GM19324 (cell line): ENCODE measurements around the gene ABCB11.

Experiments
- ATAC-seq: cut with Tn5 transposase; IDR thresholded peaks from one replicate; pipeline ENCODE4 v1.9.1; 2021; ENCODE audit warnings: mild to moderate bottlenecking, moderate library complexity; ENCODE audit not compliant: unreplicated experiment, low FRiP score

ABCB11 gene

DNA sequence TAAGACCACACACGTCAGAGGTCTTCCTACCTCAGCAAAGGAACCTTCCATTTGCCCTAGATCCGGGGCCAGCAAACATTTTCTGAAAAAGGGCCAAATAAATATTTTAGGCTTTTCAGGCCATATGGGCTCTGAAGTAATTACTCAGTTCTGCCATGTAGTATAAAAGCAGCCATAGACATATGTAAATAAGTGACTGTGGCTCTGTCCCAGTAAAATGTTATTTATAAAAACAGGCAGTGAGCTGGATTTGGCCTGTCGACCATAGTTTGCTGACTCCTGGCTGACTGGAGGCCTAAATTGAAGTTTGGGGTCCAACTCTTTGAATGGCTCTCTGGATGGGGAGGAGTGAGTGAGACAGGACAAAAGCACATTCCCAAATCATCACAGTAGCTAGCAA is 49.5 kb downstream of the ABCB11 start:
- no peak for ATAC-seq

DNA sequence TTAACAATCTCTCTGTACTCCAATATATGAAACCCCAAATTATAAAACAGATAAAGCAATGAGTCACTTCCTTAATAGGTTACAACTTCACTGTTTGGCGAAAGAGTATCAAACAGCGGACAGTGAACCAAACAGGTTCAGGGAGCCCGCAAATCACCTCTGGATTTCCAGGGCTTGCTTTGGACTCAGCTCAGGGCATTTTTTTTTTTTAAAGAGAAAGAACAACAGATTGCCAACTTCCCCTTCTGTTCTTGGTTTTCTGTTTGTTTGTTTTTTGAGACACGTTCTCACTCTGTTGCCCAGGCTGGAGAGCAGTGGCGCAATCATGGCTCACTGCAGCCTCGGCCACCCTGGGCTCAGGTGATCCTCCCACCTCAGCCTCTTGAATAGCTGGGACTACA is 52.7 kb downstream of the ABCB11 start:
- ATAC-seq: no peak

DNA sequence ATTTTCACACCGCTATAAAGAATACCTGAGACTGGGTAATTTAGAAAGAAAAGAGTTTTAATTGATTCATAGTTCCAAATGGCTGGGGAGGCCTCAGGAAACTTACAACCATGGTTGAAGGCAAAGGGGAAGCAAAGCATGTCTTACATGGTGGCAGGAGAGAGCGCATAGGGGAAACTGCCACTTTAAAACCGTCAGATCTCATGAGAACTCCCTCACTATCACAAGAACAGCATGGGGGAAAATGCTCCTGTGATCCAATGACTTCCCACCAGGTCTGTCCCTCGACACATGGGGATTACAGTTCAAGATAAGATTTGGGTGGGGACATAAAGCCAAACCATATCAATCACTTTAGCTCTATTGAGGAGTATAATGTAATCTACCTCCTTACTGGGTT is 53.5 kb downstream of the ABCB11 start:
- ATAC-seq: no peak

DNA sequence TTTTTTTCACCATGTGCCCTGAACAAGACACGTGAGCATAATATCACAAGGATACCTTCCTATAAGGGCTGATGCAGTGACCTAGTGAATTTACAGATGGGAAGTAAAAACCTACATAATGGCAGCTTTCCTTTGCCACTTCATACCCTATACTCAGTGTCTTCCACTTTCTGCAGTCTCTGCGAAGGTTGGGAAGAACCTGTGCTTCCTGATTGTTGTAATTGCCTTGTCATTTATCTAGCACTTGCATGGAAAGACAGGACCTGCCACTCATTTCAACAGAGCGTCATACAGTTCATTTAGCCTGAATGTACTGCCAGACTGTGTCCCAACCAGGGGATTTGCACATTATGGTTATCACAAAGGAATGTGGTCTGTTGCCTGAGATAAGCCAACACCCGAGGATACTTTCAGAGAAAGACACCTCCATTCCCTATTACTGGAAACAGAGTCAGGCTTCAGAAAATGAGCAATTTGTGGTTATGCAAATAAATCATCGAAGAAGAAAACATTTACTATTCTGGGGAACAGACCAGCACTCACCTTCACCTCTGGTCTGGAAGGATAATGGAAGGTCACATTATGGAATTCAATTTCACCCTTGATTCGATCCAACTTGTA is 55.0 kb downstream of the ABCB11 start:
- no peak for ATAC-seq

DNA sequence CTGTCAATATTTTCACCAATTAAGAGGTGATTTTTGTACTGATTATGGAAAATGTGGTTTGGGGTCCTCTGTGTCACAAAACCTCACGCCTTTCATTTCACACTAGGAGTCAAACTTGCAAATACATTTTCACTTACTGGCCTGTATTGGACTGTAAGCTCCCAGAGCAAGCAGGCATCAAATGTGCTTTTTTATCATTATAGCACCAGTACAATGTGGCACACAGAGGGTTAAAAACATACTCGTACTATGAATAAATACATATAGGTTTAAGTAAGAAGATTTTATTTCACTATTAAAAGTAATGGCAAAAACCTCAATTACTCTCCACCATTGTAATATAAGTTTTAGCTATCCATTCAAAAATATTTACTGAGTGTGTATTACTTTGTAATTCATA is 56.7 kb downstream of the ABCB11 start:
- ATAC-seq: no peak

DNA sequence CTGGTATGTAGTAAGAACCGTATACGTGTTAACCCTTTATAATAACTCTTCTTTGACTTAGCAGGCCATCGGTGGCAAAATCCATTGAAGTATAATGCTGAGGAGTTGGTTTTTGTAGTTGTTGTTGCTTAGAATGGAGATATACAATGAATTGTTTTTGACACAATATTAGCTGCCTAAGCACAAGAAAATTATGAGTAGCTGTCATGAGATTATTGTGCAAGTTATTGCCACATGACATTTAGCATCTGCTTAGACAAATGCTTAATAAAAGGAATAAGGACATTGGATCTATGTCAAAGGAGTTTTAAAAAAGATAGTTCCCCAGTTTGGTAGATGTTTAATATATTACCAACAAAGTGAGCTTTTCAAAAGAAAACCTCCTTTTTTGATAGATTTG is 59.9 kb downstream of the ABCB11 start:
- ATAC-seq: no peak

DNA sequence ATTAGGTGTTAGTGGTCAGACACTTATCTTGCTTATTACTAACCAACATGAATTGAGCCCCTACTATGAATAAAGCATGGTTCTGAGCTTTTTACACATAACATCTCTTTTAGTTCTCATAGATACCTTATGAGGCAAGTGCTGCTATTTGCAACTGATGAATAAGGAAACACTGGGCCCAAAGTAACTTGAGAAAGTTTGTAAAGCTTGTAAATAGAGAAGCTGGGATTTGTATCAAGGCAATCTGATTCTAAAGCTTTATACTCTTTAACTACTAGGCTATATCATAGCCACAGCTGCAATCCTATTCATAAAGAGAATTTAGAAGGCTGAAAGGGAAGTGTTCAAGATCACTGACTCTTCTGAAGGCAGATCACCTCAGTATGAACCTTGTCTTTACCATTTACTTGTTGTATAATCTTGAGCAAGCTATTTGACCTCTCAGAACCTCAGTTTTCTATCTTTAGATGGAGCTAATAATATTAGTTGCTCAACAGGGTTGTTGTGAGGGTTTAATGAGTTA is 60.4 kb downstream of the ABCB11 start:
- ATAC-seq: no peak

DNA sequence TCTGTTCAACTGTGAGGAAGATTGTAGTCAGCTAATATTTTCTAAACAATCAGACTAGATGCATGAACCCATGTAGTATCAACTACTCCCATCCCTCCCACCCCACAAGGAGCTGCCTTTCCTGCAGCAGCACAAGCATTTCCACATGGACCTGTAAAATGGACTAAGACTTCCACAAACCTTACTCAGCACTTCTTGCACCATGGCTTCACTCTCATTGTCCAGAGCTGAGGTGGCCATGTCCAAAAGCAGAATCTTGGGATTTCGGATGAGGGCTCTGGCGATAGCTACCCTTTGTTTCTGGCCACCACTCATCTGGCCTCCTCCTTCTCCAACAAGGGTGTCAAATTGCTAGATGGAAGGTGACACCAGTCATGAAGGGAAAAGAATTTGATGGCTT is 61.3 kb downstream of the ABCB11 start:
- no peak for ATAC-seq

DNA sequence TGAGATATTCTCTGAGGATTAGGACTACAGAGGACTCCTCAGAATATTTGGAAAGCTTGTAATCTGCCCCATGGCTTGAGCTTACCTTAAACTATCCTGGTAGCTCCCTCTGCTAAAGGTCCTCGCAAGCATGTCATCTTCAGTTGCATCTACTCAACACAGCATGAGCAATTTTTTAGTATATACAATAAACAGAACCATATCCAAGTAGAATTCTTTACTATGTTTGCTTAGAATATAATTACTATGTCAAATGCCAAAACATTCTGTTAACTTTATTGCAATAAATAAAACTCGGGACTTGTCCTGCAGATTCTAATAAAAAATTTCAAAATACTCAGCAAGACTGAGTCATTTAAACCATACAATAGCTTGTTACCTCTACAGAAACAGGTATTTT is 62.8 kb downstream of the ABCB11 start:
- ATAC-seq: no peak

DNA sequence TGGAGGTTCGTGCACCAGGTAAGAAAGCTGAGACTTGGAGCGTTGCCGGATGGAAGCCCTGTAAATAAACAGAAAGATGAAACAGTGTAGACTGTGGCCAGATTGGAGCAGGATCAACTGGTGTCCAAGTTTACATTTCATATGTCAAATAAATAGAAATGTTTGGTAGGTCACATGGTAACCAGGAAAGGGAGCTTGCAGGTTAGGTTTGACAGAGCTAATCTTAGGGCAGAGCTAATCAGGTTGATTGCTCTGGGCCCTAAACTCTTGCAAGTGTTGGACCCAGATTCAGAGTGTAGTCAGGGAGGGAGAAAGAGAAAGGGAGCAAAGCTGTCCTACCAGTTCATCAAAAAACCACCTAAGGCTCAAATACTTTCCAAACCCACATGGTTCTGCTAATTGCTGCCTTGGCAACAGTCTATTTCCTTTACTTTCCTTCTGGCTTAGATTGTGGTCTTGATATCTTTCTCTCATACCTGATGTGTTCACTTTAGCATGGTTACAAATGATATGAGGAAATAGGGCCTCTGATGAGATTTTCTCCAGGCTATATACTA is 66.8 kb downstream of the ABCB11 start:
- ATAC-seq: no peak

DNA sequence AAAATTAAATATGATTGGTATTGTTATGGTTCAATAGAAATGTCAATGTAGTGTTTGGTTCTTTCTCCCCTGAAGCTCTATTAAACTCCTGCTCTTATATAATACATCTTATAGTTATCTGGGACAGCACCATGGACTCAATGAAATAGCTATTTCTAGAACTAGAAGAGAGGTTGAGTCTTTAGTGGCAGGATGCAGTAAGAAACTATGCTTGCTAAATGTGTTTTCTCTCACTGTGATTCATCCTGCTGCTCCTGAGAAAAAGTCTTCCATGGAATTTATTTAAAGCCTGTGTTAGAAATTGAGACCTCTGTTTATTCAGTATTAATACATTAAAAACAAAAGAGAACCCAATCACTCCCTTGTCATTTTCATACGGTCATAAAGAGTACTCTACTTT is 68.5 kb downstream of the ABCB11 start:
- no peak for ATAC-seq

DNA sequence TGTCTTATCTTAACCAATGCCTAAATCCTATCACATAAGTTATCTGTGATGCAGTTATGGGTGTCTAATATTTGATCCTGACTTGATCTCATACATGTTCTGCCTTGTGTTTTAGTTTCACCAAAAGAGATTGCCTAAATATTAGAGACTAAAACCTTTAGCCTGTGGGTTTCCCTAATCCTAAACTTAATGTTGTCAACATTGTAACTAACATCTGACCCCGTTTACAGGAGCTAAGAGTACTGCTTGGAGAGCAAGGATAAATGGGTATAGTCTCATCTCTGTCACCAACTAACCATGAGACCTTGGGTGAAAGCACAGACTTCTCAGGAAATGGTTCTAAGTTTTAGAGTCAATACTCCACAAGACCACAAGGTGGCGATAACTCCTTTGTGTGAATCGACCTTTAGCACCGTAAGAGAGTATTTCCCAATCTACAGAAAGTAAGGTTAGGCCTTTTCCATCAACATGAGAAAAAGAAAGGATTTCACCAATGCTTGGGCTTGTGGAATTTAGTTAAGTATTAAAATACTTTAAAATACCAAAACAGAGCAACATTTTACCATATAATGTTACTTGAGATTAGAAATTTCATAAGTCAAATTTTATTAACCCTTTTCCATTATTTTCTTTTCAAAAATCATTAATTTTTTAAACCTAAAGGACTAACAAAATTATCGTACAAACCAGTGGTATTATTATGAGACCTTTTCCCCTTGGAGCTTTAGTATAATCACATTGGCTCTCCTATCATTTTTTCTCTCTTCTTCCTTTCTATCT is 69.5 kb downstream of the ABCB11 start:
- peak; percentile 59 for ATAC-seq

DNA sequence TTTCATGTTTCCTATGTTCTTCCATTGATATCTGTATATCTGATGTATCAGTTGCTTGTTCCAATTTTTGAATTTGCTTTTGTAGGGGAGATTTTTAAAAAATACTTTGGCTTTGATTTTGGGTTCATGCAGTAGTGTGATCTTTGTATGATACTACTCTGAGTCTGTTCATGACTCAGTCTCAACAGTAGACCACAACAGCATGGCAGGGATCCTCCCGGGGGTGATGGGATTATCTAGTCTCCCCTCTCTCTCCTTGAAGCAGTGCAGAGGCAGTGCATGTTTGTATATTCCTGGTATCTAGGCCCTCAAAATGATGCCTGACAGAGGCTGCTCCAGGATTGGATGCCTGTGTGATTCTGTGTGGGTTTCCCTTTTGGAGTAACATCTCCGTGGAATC is 74.7 kb downstream of the ABCB11 start:
- ATAC-seq: no peak

DNA sequence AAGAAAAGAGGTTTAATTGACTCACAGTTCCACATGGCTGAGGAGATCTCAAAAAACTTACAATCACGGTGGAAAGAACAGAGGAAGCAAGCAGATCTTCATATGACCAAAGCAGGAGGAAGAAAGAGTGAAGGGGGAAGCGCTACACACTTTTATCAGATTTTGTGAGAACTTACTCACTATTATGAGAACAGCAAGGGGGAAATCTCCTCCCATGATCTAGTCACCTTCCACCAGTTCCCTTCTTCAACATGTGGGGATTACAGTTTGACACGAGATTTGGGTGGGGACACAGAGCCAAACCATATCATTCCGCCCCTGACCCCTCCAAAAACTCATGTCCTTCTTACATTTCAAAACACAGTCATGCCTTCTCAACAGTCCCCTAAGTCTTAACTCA is 75.8 kb downstream of the ABCB11 start:
- no peak for ATAC-seq

DNA sequence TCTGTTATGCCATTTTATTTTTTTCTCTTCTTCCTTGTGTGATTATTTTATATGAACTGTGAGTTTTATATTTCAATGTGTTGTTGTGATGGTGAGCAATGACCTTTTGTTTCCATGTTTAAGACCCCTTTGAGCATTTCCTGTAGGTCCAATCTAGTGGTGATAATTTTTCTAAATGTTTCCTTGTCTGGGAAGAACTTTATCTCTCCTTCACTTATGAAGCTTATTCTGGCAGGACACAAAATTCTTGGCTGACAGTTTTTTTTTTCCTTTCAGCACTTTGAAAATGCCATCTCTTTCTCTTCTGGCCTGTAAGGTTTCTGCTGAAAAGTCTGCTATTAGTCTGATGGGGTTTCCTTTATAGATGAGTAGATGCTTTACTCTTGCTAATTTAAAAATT is 76.9 kb downstream of the ABCB11 start:
- no peak for ATAC-seq

DNA sequence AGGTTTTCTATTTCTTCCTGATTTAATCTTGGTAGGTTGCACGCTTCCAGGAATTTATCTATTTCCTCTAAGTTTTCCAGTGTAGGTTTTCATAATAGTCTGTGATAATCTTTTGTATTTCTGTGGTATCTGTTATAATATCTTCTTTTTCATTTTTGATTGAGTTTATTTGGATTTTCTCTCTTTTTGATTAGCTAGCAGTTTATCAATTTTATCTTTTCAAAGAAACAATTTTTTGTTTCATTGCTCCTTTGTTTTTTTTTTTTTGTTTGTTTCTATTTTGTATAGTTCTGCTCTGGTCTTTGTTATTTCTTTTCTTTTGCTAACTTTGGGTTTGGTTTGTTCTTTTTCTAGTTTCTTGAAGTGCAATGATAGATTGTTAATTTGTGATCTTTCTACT is 78.7 kb downstream of the ABCB11 start:
- ATAC-seq: no peak

DNA sequence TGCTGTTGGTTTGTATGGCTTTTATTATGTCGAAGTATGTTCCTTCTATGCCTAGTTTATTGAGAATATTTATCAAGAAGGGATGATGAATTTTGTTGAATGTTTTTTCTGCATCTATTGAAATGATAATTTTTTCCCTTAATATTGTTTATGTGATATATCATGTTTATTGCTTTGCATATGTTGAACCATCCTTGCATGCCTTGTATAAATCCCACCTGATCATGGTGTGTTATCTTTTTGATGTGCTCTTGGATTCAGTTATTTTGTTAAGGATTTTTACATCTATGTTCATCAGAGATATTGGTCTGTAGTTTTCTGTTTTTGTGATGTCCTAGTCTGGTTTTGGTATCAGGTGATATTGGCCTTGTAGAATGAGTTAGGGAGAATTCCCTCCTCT is 79.3 kb downstream of the ABCB11 start:
- no peak for ATAC-seq

DNA sequence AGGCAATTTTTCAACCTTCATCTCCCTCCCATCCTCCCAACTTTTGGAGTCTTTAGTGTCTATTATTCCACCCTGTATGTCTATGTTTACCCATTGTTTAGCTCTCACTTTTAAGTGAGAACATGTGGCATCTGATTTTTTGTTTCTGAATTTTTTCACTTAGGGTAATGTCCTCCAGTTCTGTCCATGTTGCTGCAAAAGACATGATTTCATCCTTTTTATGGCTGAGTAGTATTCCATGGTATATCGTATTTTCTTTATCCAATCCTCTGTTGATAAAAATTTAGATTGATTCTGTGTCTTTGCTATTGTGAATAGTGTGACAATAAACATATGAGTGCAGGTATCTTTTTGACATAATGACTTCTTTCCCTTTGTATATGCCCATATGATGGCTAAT is 81.8 kb downstream of the ABCB11 start:
- no peak for ATAC-seq

DNA sequence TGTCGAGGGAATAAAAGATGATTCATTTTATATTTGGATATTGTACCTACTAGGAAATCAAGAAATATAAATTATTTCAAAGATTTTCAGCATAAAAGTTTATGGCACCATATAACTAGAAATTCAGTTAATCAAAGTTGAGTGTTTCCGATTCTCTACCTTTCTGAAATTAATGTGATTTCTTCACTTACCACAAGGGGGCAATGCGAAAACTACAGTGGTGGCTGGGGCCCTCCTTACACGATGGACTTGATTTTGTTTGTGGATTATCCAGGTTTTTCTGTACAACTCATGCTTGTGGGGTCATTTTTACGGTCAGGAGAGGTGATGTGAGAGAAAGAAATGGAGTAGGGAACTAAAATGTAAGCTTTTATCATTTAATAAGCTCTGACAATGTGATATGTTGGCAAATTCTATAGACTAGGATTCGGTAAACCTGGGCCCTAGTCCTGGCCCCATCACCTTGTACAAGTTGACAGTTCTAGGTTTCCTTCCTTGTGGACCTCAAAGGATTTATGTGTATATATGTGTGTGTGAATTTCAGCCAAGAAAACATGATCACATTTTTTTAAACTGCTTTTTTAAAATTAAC is 82.4 kb downstream of the ABCB11 start:
- ATAC-seq: no peak

DNA sequence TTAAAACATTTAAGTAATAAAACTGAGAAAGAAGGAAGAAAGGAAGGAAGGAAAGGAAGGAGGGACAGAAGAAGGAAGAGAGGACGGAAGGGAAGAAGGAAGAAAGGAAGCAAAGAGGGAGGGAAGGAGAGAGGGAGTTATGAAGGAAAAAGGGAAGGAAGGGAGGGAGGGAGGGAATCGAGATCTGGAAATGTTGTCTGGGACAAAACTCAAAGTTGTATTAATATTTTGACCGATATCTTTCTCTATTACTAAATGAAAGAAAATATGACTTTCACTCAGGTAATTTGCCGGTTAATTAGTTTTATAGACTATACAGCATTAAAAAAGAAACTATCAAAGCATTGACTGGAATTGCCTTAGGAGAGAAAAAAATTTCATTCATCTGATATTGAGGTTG is 85.6 kb downstream of the ABCB11 start:
- no peak for ATAC-seq

DNA sequence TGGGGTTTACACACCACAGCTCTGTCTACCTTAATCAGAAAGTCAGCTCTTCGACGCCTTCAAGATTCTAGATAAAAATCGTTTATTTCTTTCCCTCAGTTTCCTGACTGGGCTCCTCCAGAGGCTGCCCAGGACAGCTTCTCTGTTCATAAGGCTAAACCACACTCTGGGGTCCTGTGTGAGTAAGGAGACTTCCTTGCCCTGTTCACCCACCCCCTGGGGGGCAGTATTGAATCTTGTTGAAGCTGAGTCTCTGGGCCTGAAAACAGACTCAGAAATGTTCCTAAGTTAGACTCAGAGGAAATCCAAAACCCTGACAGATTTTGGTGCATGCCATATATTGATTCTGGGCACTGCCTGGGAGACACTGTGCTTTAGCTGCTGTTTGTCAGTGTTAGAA is 87.1 kb downstream of the ABCB11 start:
- no peak for ATAC-seq

DNA sequence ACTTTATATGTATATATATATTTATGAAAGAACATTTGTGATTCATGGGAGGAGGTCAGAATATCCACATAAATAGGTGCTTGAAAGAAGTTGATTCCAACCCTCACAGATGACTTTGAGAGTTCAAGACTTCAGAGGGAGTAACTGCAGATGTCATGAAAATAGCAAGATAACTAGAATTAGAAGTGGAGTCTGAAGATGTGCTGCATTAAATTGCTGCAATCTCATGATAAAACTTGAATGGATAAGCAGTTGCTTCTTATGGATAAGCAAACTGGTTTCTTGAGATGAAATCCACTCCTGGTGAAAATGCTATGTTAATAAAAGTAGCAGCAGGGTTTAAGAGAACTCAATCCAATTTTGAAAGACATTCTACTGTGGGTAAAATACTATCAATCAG is 89.8 kb downstream of the ABCB11 start:
- ATAC-seq: no peak
